NB4 (cell line): Measurements from ENCODE around the gene CDH23.

ENCODE experiments used
- DNase-seq: peaks from one replicate; pipeline ENCODE4 v3.0.0; 2010; ENCODE audit warnings: low read depth
- H3K4me3 ChIP-seq: one replicate; pipeline ENCODE4 v1.5.1; 2011; ENCODE audit warnings: mild to moderate bottlenecking, low read depth, low read length, moderate library complexity
- CTCF ChIP-seq: IDR thresholded peaks from one replicate; pipeline ENCODE4 v1.5.1; 2012; ENCODE audit warnings: low read depth, low read length
- MAX ChIP-seq: IDR thresholded peaks from 2 replicates; pipeline ENCODE4 v1.6.1; 2011; ENCODE audit warnings: low read depth, low read length
- MYC ChIP-seq: IDR thresholded peaks from 2 replicates; pipeline ENCODE4 v1.6.1; 2011; ENCODE audit warnings: low read depth, low read length
- POLR2A ChIP-seq: IDR thresholded peaks from 2 replicates; pipeline ENCODE4 v1.6.1; 2011; ENCODE audit warnings: mild to moderate bottlenecking; ENCODE audit not compliant: insufficient read length; ENCODE audit errors: extremely low read depth

CDH23 gene

GRCh38 chr10:71432101-71432905, 35.6 kb downstream of the CDH23 start:
- H3K4me3 ChIP-seq = no peak overlapping the region
- no peak for DNase-seq
- no peak for TF ChIP-seq MYC
- TF ChIP-seq POLR2A = no peak
- no peak for TF ChIP-seq MAX
- no peak for TF ChIP-seq CTCF

- no peak overlapping the region for H3K4me3 ChIP-seq
- no peak for TF ChIP-seq POLR2A
- DNase-seq = no peak
Measured at GRCh38 chr10:71432956-71433767, 36.4 kb downstream of the CDH23 start.

GRCh38 chr10:71433768-71434744, 37.3 kb downstream of the CDH23 start:
- no peak overlapping the region for H3K4me3 ChIP-seq
- TF ChIP-seq POLR2A = no peak
- no peak for TF ChIP-seq CTCF
- no peak for TF ChIP-seq MAX
- TF ChIP-seq MYC = no peak
- DNase-seq = no peak

- H3K4me3 ChIP-seq = no peak overlapping the region
- TF ChIP-seq POLR2A = no peak
- no peak for TF ChIP-seq MAX
- no peak for TF ChIP-seq CTCF
- TF ChIP-seq MYC = no peak
- no peak for DNase-seq
Measured at GRCh38 chr10:71434760-71435394, 38.2 kb downstream of the CDH23 start.

GRCh38 chr10:71435571-71436267, 39.0 kb downstream of the CDH23 start:
- peak; percentile 68 for DNase-seq
- TF ChIP-seq MAX (no peak), MYC (no peak), CTCF (no peak)
- no peak overlapping the region for H3K4me3 ChIP-seq
